WTC11 (cell line): ENCODE results near the gene KCNJ4. TPM values are rescaled to one million over a fixed set of nuclear protein-coding genes. Genes with fewer than 3 reads are reported as not detected.

ENCODE experiments used
- ATAC-seq: fragments of 200-7000 bp; cut with Tn5 transposase; 2 replicates; pipeline ENCODE4 v1.10.0; 2021; ENCODE audit warnings: mild to moderate bottlenecking, moderate library complexity
- CTCF ChIA-PET: fragments of 300-600 bp; sonication (Branson Sonifier 250); formaldehyde crosslinking; loops from one replicate; lab custom pipeline; 2021; ENCODE audit warnings: antibody characterized with exemption; lab: Charles Lee
- POLR2A ChIA-PET: fragments of 350-600 bp; sonication (Branson Sonifier 250); formaldehyde crosslinking; loops from one replicate; lab custom pipeline; 2021; ENCODE audit warnings: antibody characterized with exemption; lab: Charles Lee
- DNase-seq: peaks from one replicate; pipeline ENCODE4 v3.0.0; 2021; ENCODE audit warnings: low spot score
- H3K27ac Mint-ChIP-seq: 2 replicates; pipeline ENCODE4 v1.8.0; 2021; ENCODE audit warnings: mixed read lengths
- H3K27me3 Mint-ChIP-seq: 2 replicates; pipeline ENCODE4 v1.8.0; 2021; ENCODE audit warnings: low read depth, mild to moderate bottlenecking, moderate library complexity, mixed read lengths
- H3K36me3 Mint-ChIP-seq: 2 replicates; pipeline ENCODE4 v1.8.0; 2021; ENCODE audit warnings: mixed read lengths
- H3K4me1 Mint-ChIP-seq: 2 replicates; pipeline ENCODE4 v1.8.0; 2022; ENCODE audit warnings: mixed read lengths
- H3K4me3 Mint-ChIP-seq: 2 replicates; pipeline ENCODE4 v1.8.0; 2021; ENCODE audit warnings: mild to moderate bottlenecking, moderate library complexity, mixed read lengths
- H3K9me3 Mint-ChIP-seq: 2 replicates; pipeline ENCODE4 v1.8.0; 2021; ENCODE audit warnings: mixed read lengths
- ATF1 ChIP-seq: sonication (generic); formaldehyde crosslinking; IDR thresholded peaks from 2 replicates; pipeline ENCODE4 v1.8.1; 2023; ENCODE audit warnings: mild to moderate bottlenecking, moderate library complexity, missing genetic modification reagents
- CREB1 ChIP-seq: sonication (generic); formaldehyde crosslinking; IDR thresholded peaks from 2 replicates; pipeline ENCODE4 v1.8.0; 2023; ENCODE audit warnings: mild to moderate bottlenecking, missing genetic modification reagents
- EMX1 ChIP-seq: fragments of 250-450 bp; sonication (Bioruptor Pico); IDR thresholded peaks from 2 replicates; pipeline ENCODE4 v1.8.0; 2021; ENCODE audit warnings: mild to moderate bottlenecking
- ETV6 ChIP-seq: sonication (generic); formaldehyde crosslinking; IDR thresholded peaks from 2 replicates; pipeline ENCODE4 v1.8.1; 2022; ENCODE audit warnings: mild to moderate bottlenecking, missing genetic modification reagents
- GTF2I ChIP-seq: fragments of 250-450 bp; sonication (Bioruptor Pico); conservative IDR thresholded peaks from 2 replicates; pipeline ENCODE4 v1.4.0; 2021; ENCODE audit warnings: mild to moderate bottlenecking
- NFE2L1 ChIP-seq: sonication (generic); formaldehyde crosslinking; IDR thresholded peaks from 2 replicates; pipeline ENCODE4 v1.8.1; 2023; ENCODE audit warnings: missing genetic modification reagents
- RORB ChIP-seq: fragments of 250-450 bp; sonication (Bioruptor Pico); IDR thresholded peaks from 2 replicates; pipeline ENCODE4 v1.9.0; 2021; ENCODE audit warnings: mild to moderate bottlenecking
- SP1 ChIP-seq: sonication (generic); formaldehyde crosslinking; conservative IDR thresholded peaks from 2 replicates; pipeline ENCODE4 v1.8.1; 2022; ENCODE audit warnings: missing genetic modification reagents
- total RNA-seq: library from RNA; stranded (reverse); gene quantifications from 3 replicates; pipeline ENCODE4 v1.2.3, GENCODE V29; 2021
- TF ChIP-seq, protein P1 (sequence below): sonication (generic); formaldehyde crosslinking; IDR thresholded peaks from 2 replicates; pipeline ENCODE4 v1.8.1; 2022; ENCODE audit warnings: mild to moderate bottlenecking, moderate library complexity, missing genetic modification reagents
- TF ChIP-seq, protein P2 (sequence below): sonication (generic); formaldehyde crosslinking; IDR thresholded peaks from 2 replicates; pipeline ENCODE4 v1.8.1; 2023; ENCODE audit warnings: mild to moderate bottlenecking, missing genetic modification reagents, moderate library complexity
- TF ChIP-seq, protein P3 (sequence below): sonication (generic); formaldehyde crosslinking; IDR thresholded peaks from 2 replicates; pipeline ENCODE4 v1.8.1; 2022; ENCODE audit warnings: low read depth, mild to moderate bottlenecking, moderate library complexity, missing genetic modification reagents, borderline replicate concordance
- TF ChIP-seq, protein P4 (sequence below): sonication (generic); formaldehyde crosslinking; IDR thresholded peaks from 2 replicates; pipeline ENCODE4 v1.8.0; 2022; ENCODE audit warnings: missing genetic modification reagents
- TF ChIP-seq, protein P5 (sequence below): sonication (generic); formaldehyde crosslinking; IDR thresholded peaks from 2 replicates; pipeline ENCODE4 v1.8.0; 2022; ENCODE audit warnings: mild to moderate bottlenecking, missing genetic modification reagents
- TF ChIP-seq, protein P6 (sequence below): sonication (generic); formaldehyde crosslinking; IDR thresholded peaks from 2 replicates; pipeline ENCODE4 v1.8.1; 2022; ENCODE audit warnings: low read depth, missing genetic modification reagents, borderline replicate concordance

KCNJ4 gene
- total RNA-seq, 1 experiment from 2014 or later, result 3.1 TPM

DNA sequence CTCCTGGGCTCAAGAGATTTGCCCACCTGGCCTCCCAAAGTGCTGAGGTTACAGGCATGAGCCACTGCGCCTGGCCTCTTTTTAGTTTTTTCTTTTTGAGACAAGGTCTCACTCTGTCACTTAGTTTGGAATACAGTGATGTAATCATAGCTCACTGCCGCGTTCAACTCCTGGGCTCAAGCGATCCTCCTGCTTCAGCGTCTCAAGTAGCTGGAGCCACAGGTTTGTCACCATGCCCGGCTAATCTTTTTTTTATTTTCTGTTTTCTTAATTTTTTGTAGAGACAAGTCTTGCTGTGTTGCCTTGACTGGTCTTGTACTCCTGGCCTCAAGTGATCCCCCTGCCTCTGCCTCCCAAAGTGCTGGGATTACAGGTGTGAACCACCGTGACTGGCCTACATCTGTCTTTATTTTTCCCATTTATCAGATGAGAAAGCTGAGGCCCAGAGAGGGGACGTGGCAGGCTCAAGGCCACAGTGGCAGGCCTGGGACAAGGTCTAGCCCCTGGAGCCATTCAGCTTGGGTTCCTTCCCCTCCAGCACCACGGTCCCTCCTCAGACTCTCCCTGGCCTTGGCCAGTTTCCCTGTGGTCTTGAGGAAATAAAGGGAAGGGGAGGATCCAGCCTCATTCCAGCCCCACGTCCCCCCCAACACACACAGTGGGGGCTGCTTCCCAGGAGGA, 10.1 kb upstream of the KCNJ4 start:
- Mint-ChIP-seq H3K4me1 (peaks cover 33% of the 10 kb centered on the region), H3K36me3 (no peaks in the 10 kb centered on the region)

DNA sequence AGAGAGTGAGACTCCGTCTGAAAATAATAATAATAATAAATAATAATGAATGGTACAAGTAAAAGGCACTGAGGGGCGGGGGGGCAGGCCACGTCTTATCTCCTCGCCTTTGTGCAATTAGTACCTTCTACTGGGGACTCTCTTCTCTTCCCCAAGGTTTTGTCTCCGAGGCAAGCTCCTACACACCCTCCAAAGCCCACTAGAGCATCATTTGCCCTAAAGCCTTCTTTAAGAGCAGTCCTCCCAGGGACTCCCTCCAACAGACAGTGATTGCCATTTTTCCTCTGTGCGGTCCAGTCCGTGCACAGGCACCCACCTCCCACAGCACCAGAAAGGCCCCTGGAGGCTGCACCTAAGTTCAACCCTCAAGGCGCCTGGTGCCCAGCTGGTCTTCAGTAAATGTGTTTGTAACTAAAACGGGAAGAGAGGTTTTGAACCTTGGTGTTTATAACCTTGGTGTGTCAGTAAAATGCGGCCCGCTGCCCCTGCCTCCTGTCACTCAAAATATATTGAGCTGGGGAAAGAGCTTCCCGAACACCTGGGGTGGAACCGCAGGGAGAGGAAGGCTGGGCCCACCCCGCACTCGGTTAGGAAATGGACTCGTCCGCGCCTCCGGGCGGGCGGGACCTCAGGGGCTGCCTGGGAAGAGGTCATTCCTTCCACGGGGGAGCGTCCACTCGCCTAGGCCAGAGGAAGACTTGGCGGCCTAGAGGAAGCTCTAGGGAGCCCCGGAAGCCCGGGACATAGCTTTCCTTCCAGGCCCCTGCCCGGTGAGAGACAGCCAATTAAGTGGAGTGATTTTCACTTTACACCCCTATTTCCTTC, 8.2 kb upstream of the KCNJ4 start:
- no peaks in the 10 kb centered on the region for H3K36me3 Mint-ChIP-seq
- DNase-seq, result peak; percentile 81
- peaks cover 89% of the 10 kb centered on the region for H3K27me3 Mint-ChIP-seq
- peaks cover 33% of the 10 kb centered on the region for H3K4me1 Mint-ChIP-seq
- ATAC-seq, result peak; percentile 32
- POLR2A ChIA-PET, result interaction anchor here (1.2 kb wide), 1 partner anchor 10 kb away, joined by 4 read pairs; no protein-coding TSS in a partner anchor
- H3K4me3 Mint-ChIP-seq, result peak overlapping the region; percentile 61
- TF ChIP-seq, protein P1, sequence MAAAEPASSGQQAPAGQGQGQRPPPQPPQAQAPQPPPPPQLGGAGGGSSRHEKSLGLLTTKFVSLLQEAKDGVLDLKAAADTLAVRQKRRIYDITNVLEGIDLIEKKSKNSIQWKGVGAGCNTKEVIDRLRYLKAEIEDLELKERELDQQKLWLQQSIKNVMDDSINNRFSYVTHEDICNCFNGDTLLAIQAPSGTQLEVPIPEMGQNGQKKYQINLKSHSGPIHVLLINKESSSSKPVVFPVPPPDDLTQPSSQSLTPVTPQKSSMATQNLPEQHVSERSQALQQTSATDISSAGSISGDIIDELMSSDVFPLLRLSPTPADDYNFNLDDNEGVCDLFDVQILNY (CRISPR knock-in tag), result peak; percentile 46; the same call in 1 of the 2 replicates
- TF ChIP-seq, protein P2, sequence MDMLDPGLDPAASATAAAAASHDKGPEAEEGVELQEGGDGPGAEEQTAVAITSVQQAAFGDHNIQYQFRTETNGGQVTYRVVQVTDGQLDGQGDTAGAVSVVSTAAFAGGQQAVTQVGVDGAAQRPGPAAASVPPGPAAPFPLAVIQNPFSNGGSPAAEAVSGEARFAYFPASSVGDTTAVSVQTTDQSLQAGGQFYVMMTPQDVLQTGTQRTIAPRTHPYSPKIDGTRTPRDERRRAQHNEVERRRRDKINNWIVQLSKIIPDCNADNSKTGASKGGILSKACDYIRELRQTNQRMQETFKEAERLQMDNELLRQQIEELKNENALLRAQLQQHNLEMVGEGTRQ (CRISPR knock-in tag), result no peak
- TF ChIP-seq NFE2L1 (no peak), SP1 (CRISPR knock-in tag) (peak; percentile 61), EMX1 (no peak), ETV6 (CRISPR knock-in tag) (no peak)
- TF ChIP-seq, protein P3, sequence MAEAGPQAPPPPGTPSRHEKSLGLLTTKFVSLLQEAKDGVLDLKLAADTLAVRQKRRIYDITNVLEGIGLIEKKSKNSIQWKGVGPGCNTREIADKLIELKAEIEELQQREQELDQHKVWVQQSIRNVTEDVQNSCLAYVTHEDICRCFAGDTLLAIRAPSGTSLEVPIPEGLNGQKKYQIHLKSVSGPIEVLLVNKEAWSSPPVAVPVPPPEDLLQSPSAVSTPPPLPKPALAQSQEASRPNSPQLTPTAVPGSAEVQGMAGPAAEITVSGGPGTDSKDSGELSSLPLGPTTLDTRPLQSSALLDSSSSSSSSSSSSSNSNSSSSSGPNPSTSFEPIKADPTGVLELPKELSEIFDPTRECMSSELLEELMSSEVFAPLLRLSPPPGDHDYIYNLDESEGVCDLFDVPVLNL (CRISPR knock-in tag), result no peak
- TF ChIP-seq, protein P4, sequence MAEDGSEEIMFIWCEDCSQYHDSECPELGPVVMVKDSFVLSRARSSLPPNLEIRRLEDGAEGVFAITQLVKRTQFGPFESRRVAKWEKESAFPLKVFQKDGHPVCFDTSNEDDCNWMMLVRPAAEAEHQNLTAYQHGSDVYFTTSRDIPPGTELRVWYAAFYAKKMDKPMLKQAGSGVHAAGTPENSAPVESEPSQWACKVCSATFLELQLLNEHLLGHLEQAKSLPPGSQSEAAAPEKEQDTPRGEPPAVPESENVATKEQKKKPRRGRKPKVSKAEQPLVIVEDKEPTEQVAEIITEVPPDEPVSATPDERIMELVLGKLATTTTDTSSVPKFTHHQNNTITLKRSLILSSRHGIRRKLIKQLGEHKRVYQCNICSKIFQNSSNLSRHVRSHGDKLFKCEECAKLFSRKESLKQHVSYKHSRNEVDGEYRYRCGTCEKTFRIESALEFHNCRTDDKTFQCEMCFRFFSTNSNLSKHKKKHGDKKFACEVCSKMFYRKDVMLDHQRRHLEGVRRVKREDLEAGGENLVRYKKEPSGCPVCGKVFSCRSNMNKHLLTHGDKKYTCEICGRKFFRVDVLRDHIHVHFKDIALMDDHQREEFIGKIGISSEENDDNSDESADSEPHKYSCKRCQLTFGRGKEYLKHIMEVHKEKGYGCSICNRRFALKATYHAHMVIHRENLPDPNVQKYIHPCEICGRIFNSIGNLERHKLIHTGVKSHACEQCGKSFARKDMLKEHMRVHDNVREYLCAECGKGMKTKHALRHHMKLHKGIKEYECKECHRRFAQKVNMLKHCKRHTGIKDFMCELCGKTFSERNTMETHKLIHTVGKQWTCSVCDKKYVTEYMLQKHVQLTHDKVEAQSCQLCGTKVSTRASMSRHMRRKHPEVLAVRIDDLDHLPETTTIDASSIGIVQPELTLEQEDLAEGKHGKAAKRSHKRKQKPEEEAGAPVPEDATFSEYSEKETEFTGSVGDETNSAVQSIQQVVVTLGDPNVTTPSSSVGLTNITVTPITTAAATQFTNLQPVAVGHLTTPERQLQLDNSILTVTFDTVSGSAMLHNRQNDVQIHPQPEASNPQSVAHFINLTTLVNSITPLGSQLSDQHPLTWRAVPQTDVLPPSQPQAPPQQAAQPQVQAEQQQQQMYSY (CRISPR knock-in tag), result peak; percentile 99
- TF ChIP-seq, all 79 proteins: peak for 3
- CTCF ChIA-PET, result interaction anchor here (0.5 to 3.2 kb wide), 12 partner anchors 15 to 411 kb away, joined by 3 to 15 read pairs (median 4); partner anchors contain the start of gene DMC1
- no peaks in the 10 kb centered on the region for H3K9me3 Mint-ChIP-seq
- H3K27ac Mint-ChIP-seq, result no peak overlapping the region

More for the DNA sequence above, 10.1 kb upstream of the KCNJ4 start:
- ChIA-PET CTCF (interaction anchor here (1.7 kb wide), 2 partner anchors 30 to 351 kb away, joined by 5 read pairs; no protein-coding TSS in a partner anchor), POLR2A (interaction anchor here (0.7 to 1.0 kb wide), 2 partner anchors 16 to 65 kb away, joined by 3 to 4 read pairs; no protein-coding TSS in a partner anchor)
- TF ChIP-seq ATF1 (CRISPR knock-in tag) (no peak), GTF2I (CRISPR knock-in tag) (no peak), NFE2L1 (no peak), RORB (CRISPR knock-in tag) (no peak), ETV6 (CRISPR knock-in tag) (no peak), CREB1 (CRISPR knock-in tag) (no peak)
- TF ChIP-seq, protein P5, sequence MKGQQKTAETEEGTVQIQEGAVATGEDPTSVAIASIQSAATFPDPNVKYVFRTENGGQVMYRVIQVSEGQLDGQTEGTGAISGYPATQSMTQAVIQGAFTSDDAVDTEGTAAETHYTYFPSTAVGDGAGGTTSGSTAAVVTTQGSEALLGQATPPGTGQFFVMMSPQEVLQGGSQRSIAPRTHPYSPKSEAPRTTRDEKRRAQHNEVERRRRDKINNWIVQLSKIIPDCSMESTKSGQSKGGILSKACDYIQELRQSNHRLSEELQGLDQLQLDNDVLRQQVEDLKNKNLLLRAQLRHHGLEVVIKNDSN (CRISPR knock-in tag), result no peak
- TF ChIP-seq, protein P6, sequence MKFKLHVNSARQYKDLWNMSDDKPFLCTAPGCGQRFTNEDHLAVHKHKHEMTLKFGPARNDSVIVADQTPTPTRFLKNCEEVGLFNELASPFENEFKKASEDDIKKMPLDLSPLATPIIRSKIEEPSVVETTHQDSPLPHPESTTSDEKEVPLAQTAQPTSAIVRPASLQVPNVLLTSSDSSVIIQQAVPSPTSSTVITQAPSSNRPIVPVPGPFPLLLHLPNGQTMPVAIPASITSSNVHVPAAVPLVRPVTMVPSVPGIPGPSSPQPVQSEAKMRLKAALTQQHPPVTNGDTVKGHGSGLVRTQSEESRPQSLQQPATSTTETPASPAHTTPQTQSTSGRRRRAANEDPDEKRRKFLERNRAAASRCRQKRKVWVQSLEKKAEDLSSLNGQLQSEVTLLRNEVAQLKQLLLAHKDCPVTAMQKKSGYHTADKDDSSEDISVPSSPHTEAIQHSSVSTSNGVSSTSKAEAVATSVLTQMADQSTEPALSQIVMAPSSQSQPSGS (CRISPR knock-in tag), result no peak
- TF ChIP-seq, protein P4 (CRISPR knock-in tag), result no peak
- H3K4me3 Mint-ChIP-seq, result no peak overlapping the region
- no peaks in the 10 kb centered on the region for H3K9me3 Mint-ChIP-seq
- no peak for ATAC-seq
- no peak overlapping the region for H3K27ac Mint-ChIP-seq
- peaks cover 83% of the 10 kb centered on the region for H3K27me3 Mint-ChIP-seq
- DNase-seq, result no peak
